ENCODE measurements around the gene TPRX2.
A peak's percentile ranks its signal among the peaks of the same experiment; 100 is the strongest.
"Not testable (repeated sequence)": the region's sequence is repeated elsewhere in the genome, so short reads cannot be mapped to it uniquely, and the experiment has no call there.

Gene TPRX2

GRCh38 chr19:47858646-47859285 lies at the start of gene TPRX2:
Gene TPRX2, plus strand, starts transcription at chr19:47859235. Its CDS starts 12 bp downstream, at chr19:47859247.
- DNase-seq = not testable (repeated sequence)

DNA sequence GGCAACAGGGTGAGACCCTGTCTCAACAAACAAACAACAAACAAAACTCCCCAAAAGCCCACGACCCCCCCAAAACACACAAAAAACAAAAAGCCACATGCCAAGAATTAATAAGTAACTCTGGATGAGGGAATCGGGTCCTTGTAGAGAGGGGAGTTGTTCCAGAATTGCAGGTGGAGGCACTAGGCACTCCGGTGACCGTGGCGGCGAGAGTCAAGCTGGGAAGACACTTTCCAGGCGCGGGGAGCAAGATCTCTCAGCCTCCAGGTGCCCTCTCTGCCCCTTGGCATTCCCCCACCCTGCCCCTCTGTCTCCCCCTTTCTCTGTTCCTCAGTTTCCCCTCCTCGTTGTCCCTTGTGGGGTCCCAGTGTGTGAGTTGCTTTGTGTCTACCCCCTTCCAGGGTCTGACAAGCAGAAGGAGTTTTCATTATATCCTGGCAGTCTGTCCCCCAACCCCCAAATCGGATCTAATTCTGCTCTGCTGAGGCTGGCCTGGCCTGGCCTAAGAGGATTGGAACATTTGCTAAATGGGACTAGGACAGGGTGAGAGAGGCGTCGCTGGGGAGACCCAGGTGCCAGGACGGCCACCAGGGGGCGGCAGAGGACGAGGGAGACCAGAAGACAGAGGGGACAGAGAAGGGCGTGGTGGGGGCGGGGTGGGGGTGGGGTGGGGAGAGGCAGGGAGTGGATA lies 45.6 kb upstream of the TPRX2 start:
- DNase-seq = peak; percentile 77

DNA sequence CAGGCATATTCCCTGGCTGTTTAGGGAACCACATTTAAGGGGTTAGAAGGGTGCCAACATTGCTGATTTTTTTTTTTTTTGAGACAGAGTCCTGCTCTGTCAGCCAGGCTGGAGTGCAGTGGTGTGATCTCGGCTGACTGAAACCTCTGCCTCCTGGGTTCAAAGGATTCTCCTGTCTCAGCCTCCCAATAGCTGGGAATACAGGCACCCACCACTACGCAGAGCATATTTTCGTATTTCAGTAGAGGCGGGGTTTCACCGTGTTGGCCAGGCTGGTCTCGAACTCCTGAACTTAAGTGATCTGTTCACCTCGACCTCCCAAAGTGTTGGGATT lies 45.1 kb upstream of the TPRX2 start:
- DNase-seq = no peak

- not testable (repeated sequence) for DNase-seq
Observed at GRCh38 chr19:47816270-47816669, 42.8 kb upstream of the TPRX2 start.

GRCh38 chr19:47818221-47818620 lies 40.8 kb upstream of the TPRX2 start:
- not testable (repeated sequence) for DNase-seq

DNA sequence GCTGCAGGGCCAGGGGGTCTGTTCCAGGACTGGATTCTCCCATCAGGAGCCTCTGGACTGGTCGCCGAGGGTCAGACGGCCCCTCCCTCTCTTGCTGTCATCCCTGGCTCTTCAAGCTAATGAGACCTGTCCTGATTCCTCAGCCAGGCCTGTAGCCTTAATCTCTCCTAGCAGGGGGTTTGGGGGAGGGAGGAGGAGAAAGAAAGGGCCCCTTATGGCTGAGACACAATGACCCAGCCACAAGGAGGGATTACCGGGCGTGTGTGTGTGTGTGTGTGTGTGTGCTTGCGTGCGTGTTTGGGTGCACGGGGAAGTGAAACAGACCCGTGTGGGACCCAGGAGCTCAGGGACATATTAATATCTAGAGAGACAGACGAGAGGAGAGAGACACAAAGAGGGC lies 39.2 kb upstream of the TPRX2 start:
- DNase-seq = no peak

DNA sequence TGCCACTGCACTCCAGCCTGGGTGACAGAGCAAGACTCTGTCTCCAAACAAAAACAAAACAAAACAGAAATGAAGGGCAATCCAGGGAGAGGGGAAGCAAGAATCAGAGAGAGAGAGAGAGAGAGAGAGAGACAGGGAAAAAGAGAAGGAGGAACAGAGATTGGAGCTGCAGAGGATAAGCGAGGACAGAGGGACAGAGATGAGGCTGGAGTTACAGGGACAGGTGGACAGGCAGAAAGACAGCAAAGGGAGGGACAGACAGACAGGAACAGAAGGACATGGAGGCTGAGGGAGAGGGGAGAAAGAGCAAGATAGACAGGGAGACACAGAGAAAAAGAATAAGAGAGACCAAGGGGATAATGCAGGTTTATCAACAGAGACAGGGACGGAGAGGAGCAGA lies 38.6 kb upstream of the TPRX2 start:
- DNase-seq = no peak

DNA sequence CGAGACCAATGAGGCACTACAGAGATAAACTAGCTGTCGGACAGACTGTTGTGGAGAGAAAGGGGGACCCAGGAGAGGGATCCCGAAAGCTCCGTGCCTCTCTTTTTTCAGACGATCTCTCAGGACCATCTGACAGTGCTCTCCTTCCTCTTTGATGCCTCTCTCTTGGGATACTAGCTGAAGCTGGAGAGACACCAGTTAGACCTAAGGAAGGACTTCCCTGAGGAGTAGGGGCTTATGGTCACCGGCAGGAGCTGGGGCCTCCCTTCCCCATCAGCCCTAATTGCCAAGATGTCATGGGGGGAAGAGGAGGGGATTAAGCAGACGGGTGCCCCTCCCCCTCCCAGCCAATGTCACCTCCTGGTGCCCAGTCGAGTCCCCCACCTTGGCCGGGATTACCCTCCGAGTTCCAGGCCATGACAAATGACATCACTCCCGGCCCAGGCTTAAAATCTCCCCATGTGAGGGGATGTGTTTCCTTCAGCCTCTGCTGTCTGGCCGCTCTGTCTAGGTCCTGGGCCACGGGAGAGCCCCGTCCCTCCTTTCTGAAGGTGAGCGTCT lies 37.5 kb upstream of the TPRX2 start, which contains the start of gene CRX:
Gene CRX, plus strand, starts transcription at position 478 of the 561 bp plus-strand sequence. CDS start 12,507 bp downstream, outside the sequence.
- no peak for DNase-seq

- DNase-seq = no peak
Observed at GRCh38 chr19:47824396-47824795, 34.6 kb upstream of the TPRX2 start.

DNA sequence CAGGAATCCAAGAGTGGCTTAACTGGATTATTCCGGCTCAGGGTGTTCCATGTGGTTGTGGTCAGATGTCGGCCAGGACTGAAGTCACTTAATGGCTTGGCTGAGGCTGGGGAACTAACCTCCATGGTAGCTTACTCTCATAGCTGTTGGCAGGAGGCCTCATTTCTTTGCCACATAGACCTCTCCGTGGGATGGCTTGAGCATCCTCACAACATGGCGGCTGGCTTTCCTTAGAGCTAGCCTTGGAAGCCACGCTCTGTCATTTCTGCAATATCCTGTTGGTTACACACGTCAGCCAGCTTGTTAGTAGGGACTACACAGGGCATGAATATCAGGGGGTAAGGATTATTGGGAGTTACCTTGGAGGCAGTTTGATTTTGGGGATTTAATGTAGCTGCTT lies 32.2 kb upstream of the TPRX2 start:
- DNase-seq = no peak

DNA sequence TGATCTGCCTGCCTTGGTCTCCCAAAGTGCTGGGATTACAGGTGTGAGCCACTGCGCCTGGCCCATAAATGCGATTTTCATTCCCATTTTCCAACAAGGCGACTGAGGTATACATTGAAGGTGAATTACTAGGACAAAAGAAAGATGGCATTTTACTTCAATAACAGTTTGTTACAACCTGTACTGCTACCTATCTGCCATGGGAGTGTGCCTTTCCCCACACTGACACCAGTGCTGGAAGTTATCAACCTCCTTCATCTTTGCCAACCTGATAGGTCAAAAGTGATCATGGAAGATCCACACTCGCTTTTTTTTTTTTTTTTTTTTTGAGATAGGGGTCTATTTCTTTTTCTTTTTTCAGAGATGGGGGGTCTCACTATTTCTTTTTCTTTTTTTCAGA lies 26.3 kb upstream of the TPRX2 start:
- no peak for DNase-seq

GRCh38 chr19:47836038-47836437 lies 23.0 kb upstream of the TPRX2 start:
- DNase-seq = no peak

DNA sequence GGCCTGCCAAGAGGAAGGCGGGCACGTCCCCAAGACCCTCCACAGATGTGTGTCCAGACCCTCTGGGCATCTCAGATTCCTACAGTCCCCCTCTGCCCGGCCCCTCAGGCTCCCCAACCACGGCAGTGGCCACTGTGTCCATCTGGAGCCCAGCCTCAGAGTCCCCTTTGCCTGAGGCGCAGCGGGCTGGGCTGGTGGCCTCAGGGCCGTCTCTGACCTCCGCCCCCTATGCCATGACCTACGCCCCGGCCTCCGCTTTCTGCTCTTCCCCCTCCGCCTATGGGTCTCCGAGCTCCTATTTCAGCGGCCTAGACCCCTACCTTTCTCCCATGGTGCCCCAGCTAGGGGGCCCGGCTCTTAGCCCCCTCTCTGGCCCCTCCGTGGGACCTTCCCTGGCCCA lies 19.6 kb upstream of the TPRX2 start:
- no peak for DNase-seq

DNA sequence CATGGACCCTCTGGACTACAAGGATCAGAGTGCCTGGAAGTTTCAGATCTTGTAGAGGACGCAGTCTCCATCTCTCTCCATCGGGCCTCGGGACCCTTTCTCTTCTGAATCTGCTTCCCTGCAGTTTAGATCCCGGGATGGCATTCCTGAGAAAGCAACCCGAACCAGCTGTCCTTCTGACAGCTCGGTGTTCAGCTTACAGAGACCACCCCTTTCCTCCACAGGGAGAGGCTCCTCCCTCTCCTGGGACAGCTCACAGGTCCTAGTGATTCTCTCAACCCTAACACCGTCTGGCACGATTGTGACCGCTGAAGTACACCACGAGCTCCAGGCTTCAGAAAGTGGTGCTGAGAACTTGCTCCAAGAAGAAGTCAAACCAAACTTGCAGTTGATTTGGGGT lies 19.1 kb upstream of the TPRX2 start:
- DNase-seq = no peak

DNA sequence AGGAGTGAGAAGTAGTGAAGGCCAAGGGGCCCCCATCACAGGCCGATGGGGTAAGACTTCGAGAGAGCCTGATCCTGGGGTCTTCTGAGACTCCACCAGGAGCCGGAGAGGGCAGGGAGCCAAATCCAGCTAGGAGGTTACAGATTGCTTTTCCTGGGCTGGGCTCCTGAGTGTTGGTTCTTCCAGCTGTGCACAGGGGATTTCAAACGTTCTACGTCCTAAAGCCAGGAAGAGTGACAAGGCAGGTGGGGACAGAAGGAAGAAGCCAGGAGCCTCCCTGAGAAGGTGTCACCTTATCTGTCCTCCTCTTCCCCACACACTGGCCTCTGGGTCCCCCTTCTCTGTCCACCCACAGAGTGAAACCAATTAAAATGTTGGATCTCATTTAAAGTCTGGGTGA lies 16.1 kb upstream of the TPRX2 start:
- DNase-seq = no peak

DNA sequence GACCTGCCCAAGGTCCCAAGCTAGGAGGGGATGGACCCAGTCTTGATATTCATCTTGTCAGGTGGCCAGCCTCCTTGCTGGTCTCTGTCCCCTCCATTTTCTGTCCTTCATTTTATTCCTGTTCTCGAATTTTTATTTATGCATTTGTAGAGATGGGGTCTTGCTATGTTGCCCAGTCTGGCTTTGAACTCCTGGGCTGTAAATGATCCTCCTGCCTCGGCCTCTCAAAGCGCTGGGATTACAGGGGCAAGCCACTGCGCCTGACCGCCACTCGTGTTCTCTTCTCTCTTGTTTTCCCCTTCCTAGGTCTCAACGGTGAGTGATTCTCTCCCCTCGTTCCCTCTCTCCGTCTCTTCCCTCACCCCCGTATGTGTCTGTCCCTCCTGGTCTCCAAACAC lies 10.6 kb upstream of the TPRX2 start:
- no peak for DNase-seq

DNA sequence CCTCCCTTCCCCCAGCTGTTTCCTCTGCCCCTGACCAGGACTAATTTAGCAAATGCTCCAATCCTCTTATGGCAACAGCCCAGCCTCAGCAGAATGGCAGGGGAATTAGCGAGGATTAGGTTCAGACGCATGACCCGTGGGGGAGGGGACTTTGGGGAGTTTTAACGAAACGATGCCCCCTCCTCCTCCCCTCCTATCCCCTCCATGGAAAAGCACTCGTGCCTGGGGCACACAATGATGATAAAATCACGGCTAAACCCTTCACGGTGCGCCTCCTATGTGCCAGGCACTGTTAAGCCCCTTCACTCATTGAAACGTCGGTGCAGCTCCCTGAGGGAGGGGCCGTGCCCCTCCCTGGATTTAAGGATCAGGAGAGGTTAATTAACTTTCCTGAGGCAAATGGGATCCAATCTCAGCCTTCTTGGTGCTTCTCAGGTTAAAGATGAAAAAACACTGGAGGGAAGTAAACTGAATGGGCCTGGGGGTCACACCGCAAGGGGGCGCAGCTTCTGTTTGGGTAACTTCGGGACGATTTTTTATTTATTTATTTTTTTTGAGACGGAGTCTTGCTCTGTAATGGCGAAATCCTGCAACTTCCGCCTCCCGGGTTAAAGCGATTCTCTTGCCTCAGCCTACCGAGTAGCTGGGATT lies 10.1 kb upstream of the TPRX2 start:
- peak; percentile 23 for DNase-seq

- DNase-seq = no peak
Observed at GRCh38 chr19:47853003-47853402, 6.0 kb upstream of the TPRX2 start.

- DNase-seq = no peak
Observed at GRCh38 chr19:47854459-47854858, 4.6 kb upstream of the TPRX2 start.

- not testable (repeated sequence) for DNase-seq
Observed at GRCh38 chr19:47858231-47858630, 804 bp upstream of the TPRX2 start.

DNA sequence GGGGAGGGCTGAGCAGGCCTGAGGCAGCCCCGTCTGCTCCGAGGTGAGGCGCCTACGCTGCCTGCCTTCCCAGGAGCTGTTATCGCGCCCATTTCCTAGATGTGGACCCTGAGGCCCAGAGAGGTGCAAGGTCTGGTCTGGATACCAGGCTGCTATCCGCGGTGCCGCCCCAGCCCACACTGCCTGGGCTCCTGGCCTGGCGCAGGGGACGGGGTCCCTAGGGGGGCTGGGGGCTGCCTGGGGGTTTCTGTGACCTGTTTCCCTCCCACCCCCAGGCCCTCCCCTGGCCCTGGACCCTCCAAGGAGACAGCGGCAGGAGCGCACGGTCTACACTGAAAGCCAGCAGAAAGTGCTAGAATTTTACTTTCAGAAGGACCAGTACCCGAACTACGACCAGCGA lies 803 bp downstream of the TPRX2 start:
- DNase-seq = not testable (repeated sequence)

GRCh38 chr19:47860602-47861297 lies 1.7 kb downstream of the TPRX2 start:
- DNase-seq = no peak

DNA sequence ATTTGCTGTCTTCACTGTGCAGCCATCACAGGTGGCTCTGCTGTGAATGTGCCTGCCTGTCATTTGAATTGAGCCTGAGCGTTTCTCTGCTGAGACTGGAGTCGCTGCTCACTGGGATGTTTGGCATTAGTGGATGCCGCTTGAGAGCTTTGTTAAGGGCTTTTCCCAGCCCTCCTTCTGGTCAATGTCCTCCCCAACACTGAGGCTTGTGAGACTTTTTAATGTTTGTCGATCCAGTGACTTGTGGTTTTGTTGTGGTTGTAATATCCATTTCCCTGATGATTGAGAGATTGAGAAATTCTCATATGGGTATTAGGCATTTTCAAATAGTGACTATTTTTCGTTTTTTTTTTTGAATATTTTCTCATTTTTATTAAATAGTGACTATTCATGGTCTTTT lies 2.6 kb downstream of the TPRX2 start:
- DNase-seq = no peak
